Hepatocyte (in vitro differentiated cells): ENCODE measurements around the gene GPX2.
"Not testable (repeated sequence)": the region's sequence is repeated elsewhere in the genome, so short reads cannot be mapped to it uniquely, and the experiment has no call there.

Source experiments
- EZH2 ChIP-seq: fragments of 200-600 bp; sonication (generic); IDR thresholded peaks from 2 replicates; pipeline ENCODE4 v1.6.1; 2016; ENCODE audit warnings: antibody characterized with exemption, mild to moderate bottlenecking, borderline replicate concordance
- EZH2phosphoT487 ChIP-seq: fragments of 200-600 bp; sonication (generic); IDR thresholded peaks from one replicate; pipeline ENCODE4 v1.6.1; 2018; ENCODE audit warnings: antibody characterized with exemption, mild to moderate bottlenecking, low read depth, moderate library complexity; ENCODE audit not compliant: unreplicated experiment, severe bottlenecking

DNA sequence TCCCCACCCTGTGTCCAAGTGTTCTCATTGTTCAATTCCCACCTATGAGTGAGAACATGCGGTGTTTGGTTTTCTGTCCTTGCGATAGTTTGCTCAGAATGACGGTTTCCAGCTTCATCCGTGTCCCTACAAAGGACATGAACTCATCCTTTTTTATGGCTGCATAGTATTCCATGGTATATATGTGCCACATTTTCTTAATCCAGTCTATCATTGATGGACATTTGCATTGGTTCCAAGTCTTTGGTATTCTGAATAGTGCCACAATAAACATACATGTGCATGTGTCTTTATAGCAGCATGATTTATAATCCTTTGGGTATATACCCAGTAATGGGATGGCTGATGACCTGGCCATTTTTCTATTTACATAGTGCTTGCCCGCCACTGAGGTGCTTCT lies 29.1 kb downstream of the GPX2 start:
- TF ChIP-seq EZH2, EZH2phosphoT487: not testable (repeated sequence)
